ENCODE results near the gene PSMB4. TPM values are rescaled to one million over a fixed set of nuclear protein-coding genes. Genes with fewer than 3 reads are reported as not detected.
A peak's percentile ranks its signal among the peaks of the same experiment; 100 is the strongest.
"Not testable (repeated sequence)": the region's sequence is repeated elsewhere in the genome, so short reads cannot be mapped to it uniquely, and the experiment has no call there.

The PSMB4 gene
- total RNA-seq (100 to 1,000 TPM; 283 to 299 TPM), total RNA-seq (192 to 242 reads per million in 2 donors)

GRCh38 chr1:151399324-151400171, at the start of gene PSMB4:
Gene PSMB4, plus strand, starts transcription at chr1:151399573. Its CDS starts 15 bp downstream, at chr1:151399588.
- Mint-ChIP-seq H3K4me1 (peaks cover 15% of the 10 kb centered on the region), H3K27ac (peak within 1 kb of the TSS; percentile 98), H3K27me3 (no peaks in the 10 kb centered on the region), H3K4me3 (peak within 1 kb of the TSS; percentile 97), H3K36me3 (ENCODE audit: low read depth) (peaks cover 7% of the 10 kb centered on the region)
- peak; percentile 56 to 70 (median 64) for DNase-seq
- ATAC-seq, result peak; percentile 93
- H3K9me3 ChIP-seq (ENCODE audit: control insufficient read depth, low read length, poor library complexity, severe bottlenecking), result no peaks in the 10 kb centered on the region

GRCh38 chr1:151350323-151350722, 49.0 kb upstream of the PSMB4 start:
- H3K4me1 Mint-ChIP-seq, result peaks cover 22% of the 10 kb centered on the region
- not testable (repeated sequence) for H3K27me3 Mint-ChIP-seq; H3K9me3 ChIP-seq (ENCODE audit: control insufficient read depth, low read length, poor library complexity, severe bottlenecking); DNase-seq; H3K36me3 Mint-ChIP-seq (ENCODE audit: low read depth); H3K4me3 Mint-ChIP-seq; ATAC-seq; H3K27ac Mint-ChIP-seq

- H3K36me3 Mint-ChIP-seq (ENCODE audit: low read depth), result no peaks in the 10 kb centered on the region
- H3K9me3 ChIP-seq (ENCODE audit: control insufficient read depth, low read length, poor library complexity, severe bottlenecking), result no peaks in the 10 kb centered on the region
- DNase-seq (no peak), ATAC-seq (no peak)
- no peaks in the 10 kb centered on the region for H3K27me3 Mint-ChIP-seq
- no peak overlapping the region for H3K4me3 Mint-ChIP-seq
- H3K4me1 Mint-ChIP-seq, result peaks cover 6% of the 10 kb centered on the region
- H3K27ac Mint-ChIP-seq, result no peak overlapping the region
Observed at GRCh38 chr1:151352021-151352718, 47.2 kb upstream of the PSMB4 start.

GRCh38 chr1:151356696-151357095, 42.7 kb upstream of the PSMB4 start:
- Mint-ChIP-seq H3K27me3 (no peaks in the 10 kb centered on the region), H3K4me3 (no peak overlapping the region)

GRCh38 chr1:151361883-151362282, 37.5 kb upstream of the PSMB4 start:
- DNase-seq (no peak), ATAC-seq (no peak)
- H3K9me3 ChIP-seq (ENCODE audit: control insufficient read depth, low read length, poor library complexity, severe bottlenecking), result no peaks in the 10 kb centered on the region
- Mint-ChIP-seq H3K27ac (peak overlapping the region; percentile 0), H3K4me1 (peaks cover 2% of the 10 kb centered on the region), H3K27me3 (peaks cover 10% of the 10 kb centered on the region), H3K4me3 (no peak overlapping the region), H3K36me3 (ENCODE audit: low read depth) (peaks cover 2% of the 10 kb centered on the region)

More at GRCh38 chr1:151356696-151357095, 42.7 kb upstream of the PSMB4 start:
- Mint-ChIP-seq H3K4me1 (no peaks in the 10 kb centered on the region), H3K27ac (no peak overlapping the region), H3K36me3 (ENCODE audit: low read depth) (no peaks in the 10 kb centered on the region)
- H3K9me3 ChIP-seq (ENCODE audit: control insufficient read depth, low read length, poor library complexity, severe bottlenecking), result no peaks in the 10 kb centered on the region
- DNase-seq (no peak), ATAC-seq (no peak)

- H3K4me1 Mint-ChIP-seq, result peaks cover 2% of the 10 kb centered on the region
- no peak overlapping the region for H3K27ac Mint-ChIP-seq
- H3K36me3 Mint-ChIP-seq (ENCODE audit: low read depth), result peaks cover 2% of the 10 kb centered on the region
- ATAC-seq (no peak), DNase-seq (no peak)
- no peak overlapping the region for H3K4me3 Mint-ChIP-seq
- H3K9me3 ChIP-seq (ENCODE audit: control insufficient read depth, low read length, poor library complexity, severe bottlenecking), result no peaks in the 10 kb centered on the region
- H3K27me3 Mint-ChIP-seq, result peaks cover 10% of the 10 kb centered on the region
Observed at GRCh38 chr1:151362308-151363155, 36.8 kb upstream of the PSMB4 start.

- no peak overlapping the region for H3K27ac Mint-ChIP-seq
- ATAC-seq (no peak), DNase-seq (no peak)
- H3K36me3 Mint-ChIP-seq (ENCODE audit: low read depth), result peaks cover 2% of the 10 kb centered on the region
- no peaks in the 10 kb centered on the region for H3K9me3 ChIP-seq (ENCODE audit: control insufficient read depth, low read length, poor library complexity, severe bottlenecking)
- peaks cover 10% of the 10 kb centered on the region for H3K27me3 Mint-ChIP-seq
- H3K4me1 Mint-ChIP-seq, result peaks cover 2% of the 10 kb centered on the region
- no peak overlapping the region for H3K4me3 Mint-ChIP-seq
Observed at GRCh38 chr1:151364996-151365395, 34.4 kb upstream of the PSMB4 start.

- DNase-seq (no peak), ATAC-seq (no peak)
- H3K27ac Mint-ChIP-seq, result no peak overlapping the region
- peaks cover 2% of the 10 kb centered on the region for H3K4me1 Mint-ChIP-seq
- no peak overlapping the region for H3K4me3 Mint-ChIP-seq
- H3K36me3 Mint-ChIP-seq (ENCODE audit: low read depth), result no peaks in the 10 kb centered on the region
- H3K9me3 ChIP-seq (ENCODE audit: control insufficient read depth, low read length, poor library complexity, severe bottlenecking), result no peaks in the 10 kb centered on the region
- peaks cover 10% of the 10 kb centered on the region for H3K27me3 Mint-ChIP-seq
Observed at GRCh38 chr1:151367658-151368392, 31.5 kb upstream of the PSMB4 start.

GRCh38 chr1:151368393-151369301, 30.7 kb upstream of the PSMB4 start:
- Mint-ChIP-seq H3K4me3 (no peak overlapping the region), H3K27ac (no peak overlapping the region), H3K4me1 (peaks cover 2% of the 10 kb centered on the region), H3K27me3 (peaks cover 8% of the 10 kb centered on the region), H3K36me3 (ENCODE audit: low read depth) (no peaks in the 10 kb centered on the region)
- no peaks in the 10 kb centered on the region for H3K9me3 ChIP-seq (ENCODE audit: control insufficient read depth, low read length, poor library complexity, severe bottlenecking)
- DNase-seq, result no peak
- no peak for ATAC-seq

- H3K36me3 Mint-ChIP-seq (ENCODE audit: low read depth), result no peaks in the 10 kb centered on the region
- peaks cover 2% of the 10 kb centered on the region for H3K27me3 Mint-ChIP-seq
- no peak for ATAC-seq
- H3K9me3 ChIP-seq (ENCODE audit: control insufficient read depth, low read length, poor library complexity, severe bottlenecking), result no peaks in the 10 kb centered on the region
- peaks cover 6% of the 10 kb centered on the region for H3K4me1 Mint-ChIP-seq
- no peak overlapping the region for H3K27ac Mint-ChIP-seq
- H3K4me3 Mint-ChIP-seq, result no peak overlapping the region
- no peak for DNase-seq
Observed at GRCh38 chr1:151369302-151369610, 30.1 kb upstream of the PSMB4 start.

GRCh38 chr1:151369621-151370048, 29.7 kb upstream of the PSMB4 start:
- H3K36me3 Mint-ChIP-seq (ENCODE audit: low read depth), result no peaks in the 10 kb centered on the region
- no peak overlapping the region for H3K4me3 Mint-ChIP-seq
- no peak for DNase-seq
- H3K27ac Mint-ChIP-seq, result no peak overlapping the region
- no peaks in the 10 kb centered on the region for H3K9me3 ChIP-seq (ENCODE audit: control insufficient read depth, low read length, poor library complexity, severe bottlenecking)
- ATAC-seq, result no peak
- H3K27me3 Mint-ChIP-seq, result no peaks in the 10 kb centered on the region
- H3K4me1 Mint-ChIP-seq, result peaks cover 7% of the 10 kb centered on the region

Measured in T-helper 17 cell (primary cell).